ENCODE data around the gene TMEM178B. TPM values are rescaled to one million over a fixed set of nuclear protein-coding genes. Genes with fewer than 3 reads are reported as not detected.

TMEM178B gene
- polyA plus RNA-seq, 1 of the 3 experiments (the other 2 are of a cell fraction): 0.20 TPM

DNA sequence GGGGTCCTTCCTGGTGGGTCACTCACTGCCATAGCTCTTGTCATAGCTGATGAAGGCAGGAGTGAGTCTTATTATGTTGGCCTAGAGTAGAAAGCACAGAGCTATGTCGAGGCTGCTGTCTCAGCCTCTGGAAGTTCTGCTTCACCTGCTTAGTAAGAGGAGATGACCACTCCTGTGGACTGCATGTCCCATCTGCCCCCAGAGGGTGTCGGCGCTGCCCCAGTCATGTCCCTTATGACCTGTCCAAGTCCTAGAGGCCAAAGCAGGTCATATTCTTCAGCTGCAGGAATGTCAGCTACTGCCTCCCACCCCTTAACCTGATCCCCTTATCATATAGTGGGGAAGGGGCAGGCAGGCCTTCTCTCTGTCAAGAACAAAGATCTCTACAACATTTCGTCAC is 405.0 kb downstream of the TMEM178B start:
- no peaks in the 10 kb centered on the region for H3K9me3 ChIP-seq
- no peaks in the 10 kb centered on the region for H3K27me3 ChIP-seq (ENCODE audit: insufficient read depth)
- POLR2A ChIA-PET: no interaction called here
- no peak overlapping the region for H3K27ac ChIP-seq (ENCODE audit: low read depth in 2 of 2, low read length in 1 of 2)
- no peaks in the 10 kb centered on the region for H3K36me3 ChIP-seq (replicated peaks in 1 of 2; ENCODE audit: control insufficient read depth in 1 of 2, insufficient read depth in 2 of 2, low read length in 1 of 2)
- no peaks in the 10 kb centered on the region for H4K20me1 ChIP-seq (ENCODE audit: insufficient read depth)
- TF ChIP-seq MEF2A (IDR thresholded peaks at IDR 0.05; ENCODE audit: borderline replicate concordance, low read depth) (no peak), ELF1 (IDR thresholded peaks at IDR 0.05) (no peak), NFIC (IDR thresholded peaks at IDR 0.05; ENCODE audit: borderline replicate concordance) (no peak), GATA2 (CRISPR knock-in tag; IDR thresholded peaks at IDR 0.05) (no peak), RCOR1 (IDR thresholded peaks at IDR 0.05; ENCODE audit: low read length) (no peak)
- TF ChIP-seq, protein P1, sequence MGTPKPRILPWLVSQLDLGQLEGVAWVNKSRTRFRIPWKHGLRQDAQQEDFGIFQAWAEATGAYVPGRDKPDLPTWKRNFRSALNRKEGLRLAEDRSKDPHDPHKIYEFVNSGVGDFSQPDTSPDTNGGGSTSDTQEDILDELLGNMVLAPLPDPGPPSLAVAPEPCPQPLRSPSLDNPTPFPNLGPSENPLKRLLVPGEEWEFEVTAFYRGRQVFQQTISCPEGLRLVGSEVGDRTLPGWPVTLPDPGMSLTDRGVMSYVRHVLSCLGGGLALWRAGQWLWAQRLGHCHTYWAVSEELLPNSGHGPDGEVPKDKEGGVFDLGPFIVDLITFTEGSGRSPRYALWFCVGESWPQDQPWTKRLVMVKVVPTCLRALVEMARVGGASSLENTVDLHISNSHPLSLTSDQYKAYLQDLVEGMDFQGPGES (IDR thresholded peaks at IDR 0.05; ENCODE audit: low read depth, low read length): no peak
- TF ChIP-seq, protein P2, sequence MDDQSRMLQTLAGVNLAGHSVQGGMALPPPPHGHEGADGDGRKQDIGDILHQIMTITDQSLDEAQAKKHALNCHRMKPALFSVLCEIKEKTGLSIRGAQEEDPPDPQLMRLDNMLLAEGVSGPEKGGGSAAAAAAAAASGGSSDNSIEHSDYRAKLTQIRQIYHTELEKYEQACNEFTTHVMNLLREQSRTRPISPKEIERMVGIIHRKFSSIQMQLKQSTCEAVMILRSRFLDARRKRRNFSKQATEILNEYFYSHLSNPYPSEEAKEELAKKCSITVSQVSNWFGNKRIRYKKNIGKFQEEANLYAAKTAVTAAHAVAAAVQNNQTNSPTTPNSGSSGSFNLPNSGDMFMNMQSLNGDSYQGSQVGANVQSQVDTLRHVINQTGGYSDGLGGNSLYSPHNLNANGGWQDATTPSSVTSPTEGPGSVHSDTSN (IDR thresholded peaks at IDR 0.05): no peak
- TF ChIP-seq, protein P3, sequence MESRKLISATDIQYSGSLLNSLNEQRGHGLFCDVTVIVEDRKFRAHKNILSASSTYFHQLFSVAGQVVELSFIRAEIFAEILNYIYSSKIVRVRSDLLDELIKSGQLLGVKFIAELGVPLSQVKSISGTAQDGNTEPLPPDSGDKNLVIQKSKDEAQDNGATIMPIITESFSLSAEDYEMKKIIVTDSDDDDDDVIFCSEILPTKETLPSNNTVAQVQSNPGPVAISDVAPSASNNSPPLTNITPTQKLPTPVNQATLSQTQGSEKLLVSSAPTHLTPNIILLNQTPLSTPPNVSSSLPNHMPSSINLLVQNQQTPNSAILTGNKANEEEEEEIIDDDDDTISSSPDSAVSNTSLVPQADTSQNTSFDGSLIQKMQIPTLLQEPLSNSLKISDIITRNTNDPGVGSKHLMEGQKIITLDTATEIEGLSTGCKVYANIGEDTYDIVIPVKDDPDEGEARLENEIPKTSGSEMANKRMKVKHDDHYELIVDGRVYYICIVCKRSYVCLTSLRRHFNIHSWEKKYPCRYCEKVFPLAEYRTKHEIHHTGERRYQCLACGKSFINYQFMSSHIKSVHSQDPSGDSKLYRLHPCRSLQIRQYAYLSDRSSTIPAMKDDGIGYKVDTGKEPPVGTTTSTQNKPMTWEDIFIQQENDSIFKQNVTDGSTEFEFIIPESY (IDR thresholded peaks at IDR 0.05; ENCODE audit: borderline replicate concordance, low read depth): no peak
- no peaks in the 10 kb centered on the region for H3F3A ChIP-seq (replicated peaks; ENCODE audit: insufficient read depth)
- CTCF ChIA-PET: interaction anchor here (2.0 kb wide), 1 partner anchor 55 kb away, joined by 8 read pairs; no protein-coding TSS in a partner anchor
- 40% methylated on average over 4 of the region's 4 CpGs for WGBS (ENCODE audit: low lambda C conversion rate)
- H3K4me2 ChIP-seq: no peak overlapping the region
- no peaks in the 10 kb centered on the region for H3K79me2 ChIP-seq (ENCODE audit: insufficient read depth)
- no peak overlapping the region for H2AFZ ChIP-seq (ENCODE audit: low read depth)
- no peaks in the 10 kb centered on the region for H3K9me2 ChIP-seq
- H3K9ac ChIP-seq: no peak overlapping the region
- peaks cover 0 to 15% of the 10 kb centered on the region in 2 experiments; a peak in 2 of 4 replicates for H3K4me1 ChIP-seq (ENCODE audit: control insufficient read depth in 1 of 2, insufficient read depth in 2 of 2, low read depth in 1 of 2, low read length in 1 of 2)
- DNase-seq: no peak
- H3K4me3 ChIP-seq (ENCODE audit: low read depth in 2 of 2, low read length in 1 of 2): no peak overlapping the region

DNA sequence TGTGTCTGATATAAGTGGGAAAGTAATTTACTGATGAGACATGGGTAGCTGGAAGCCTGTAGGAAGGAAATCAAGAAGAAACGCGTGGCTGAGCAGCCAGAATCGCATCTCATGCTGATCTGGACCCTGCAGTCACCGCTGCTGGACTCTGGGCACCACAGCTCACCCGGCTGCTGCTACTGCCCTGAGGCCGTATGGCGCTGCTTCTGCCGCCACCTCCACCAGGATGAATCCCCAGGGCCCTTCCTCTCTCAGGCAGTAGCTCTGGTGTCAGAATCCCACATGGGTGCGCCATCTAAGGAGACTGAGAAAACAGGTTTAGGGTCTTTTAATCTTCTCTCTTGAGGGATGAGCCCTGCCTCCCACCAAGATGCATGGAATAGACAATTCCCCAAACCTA is 407.1 kb downstream of the TMEM178B start:
- Histone ChIP-seq H3K36me3 (replicated peaks in 1 of 2; ENCODE audit: control insufficient read depth in 1 of 2, insufficient read depth in 2 of 2, low read length in 1 of 2) (no peaks in the 10 kb centered on the region), H3K9me2 (no peaks in the 10 kb centered on the region), H3K4me1 (ENCODE audit: control insufficient read depth in 1 of 2, insufficient read depth in 2 of 2, low read depth in 1 of 2, low read length in 1 of 2) (peaks cover 0 to 15% of the 10 kb centered on the region in 2 experiments; a peak in 2 of 4 replicates), H3K27me3 (ENCODE audit: insufficient read depth) (no peaks in the 10 kb centered on the region), H3K27ac (ENCODE audit: low read depth in 2 of 2, low read length in 1 of 2) (no peak overlapping the region), H3K9ac (no peak overlapping the region), H3K79me2 (ENCODE audit: insufficient read depth) (no peaks in the 10 kb centered on the region), H2AFZ (ENCODE audit: low read depth) (no peak overlapping the region), H3K9me3 (no peaks in the 10 kb centered on the region), H3F3A (replicated peaks; ENCODE audit: insufficient read depth) (no peaks in the 10 kb centered on the region), H3K4me2 (no peak overlapping the region), H3K4me3 (ENCODE audit: low read depth in 2 of 2, low read length in 1 of 2) (no peak overlapping the region), H4K20me1 (ENCODE audit: insufficient read depth) (no peaks in the 10 kb centered on the region)
- DNase-seq: peak; percentile 48
- TF ChIP-seq YY1 (IDR thresholded peaks at IDR 0.05; ENCODE audit: low read depth): no peak
- TF ChIP-seq GABPA (IDR thresholded peaks at IDR 0.05; ENCODE audit: low read depth): no peak
- TF ChIP-seq, protein P3 (IDR thresholded peaks at IDR 0.05; ENCODE audit: borderline replicate concordance, low read depth): no peak
- TF ChIP-seq RFX5 (IDR thresholded peaks at IDR 0.05; ENCODE audit: low read length): no peak
- no peak for TF ChIP-seq FOXM1 (IDR thresholded peaks at IDR 0.05; ENCODE audit: low read depth)
- TF ChIP-seq RXRA (IDR thresholded peaks at IDR 0.05; ENCODE audit: borderline replicate concordance, low read depth): no peak
- no peak for TF ChIP-seq NRF1 (IDR thresholded peaks at IDR 0.05; ENCODE audit: low read depth, low read length)
- no peak for TF ChIP-seq NFIC (IDR thresholded peaks at IDR 0.05; ENCODE audit: borderline replicate concordance)
- CTCF ChIA-PET: interaction anchor here (0.9 to 1.5 kb wide), 4 partner anchors 169 to 466 kb away, joined by 3 to 6 read pairs (median 3); partner anchors contain the start of genes MRPS33 and SSBP1
- WGBS (ENCODE audit: low lambda C conversion rate): 18% methylated on average over 8 of the region's 9 CpGs
- POLR2A ChIA-PET: interaction anchor here (1.2 kb wide), 1 partner anchor 8 kb away, joined by 4 read pairs; no protein-coding TSS in a partner anchor

Measured in SK-N-SH (cell line).